ENCODE measurements around the gene ARID1B. TPM values are rescaled to one million over a fixed set of nuclear protein-coding genes. Genes with fewer than 3 reads are reported as not detected.

ARID1B gene
- total and polyA plus RNA-seq, 2 of the 13 experiments (the other 11 are each of a cell fraction or from before 2014, with no cell fraction given), result 20.1 to 32.6 TPM

GRCh38 chr6:156777577-156778453 lies 637 bp downstream of the ARID1B start (continued):
- no peak for TF ChIP-seq RELA (CRISPR knock-in tag; IDR thresholded peaks at IDR 0.05)
- TF ChIP-seq ZBTB20 (CRISPR knock-in tag; IDR thresholded peaks at IDR 0.05; ENCODE audit: borderline replicate concordance, low read depth), result no peak
- no peak for TF ChIP-seq HDAC1 (CRISPR knock-in tag; IDR thresholded peaks at IDR 0.05)
- TF ChIP-seq CREB3 (CRISPR knock-in tag; IDR thresholded peaks at IDR 0.05), result no peak
- no peak for TF ChIP-seq CCDC6 (CRISPR knock-in tag; IDR thresholded peaks at IDR 0.05)
- TF ChIP-seq GRHL1 (CRISPR knock-in tag; conservative IDR thresholded peaks at IDR 0.05), result no peak
- TF ChIP-seq ZNF775 (CRISPR knock-in tag; IDR thresholded peaks at IDR 0.05; ENCODE audit: borderline replicate concordance), result no peak
- no peak for TF ChIP-seq SIN3A (IDR thresholded peaks at IDR 0.05; ENCODE audit: borderline replicate concordance, low read depth, low read length)
- no peak for TF ChIP-seq RARG (CRISPR knock-in tag; IDR thresholded peaks at IDR 0.05; ENCODE audit: low read depth)
- no peak for TF ChIP-seq SKIL (CRISPR knock-in tag; IDR thresholded peaks at IDR 0.05; ENCODE audit: borderline replicate concordance)
- TF ChIP-seq DR1 (CRISPR knock-in tag; IDR thresholded peaks at IDR 0.05), result no peak
- TF ChIP-seq ZNF691 (CRISPR knock-in tag; IDR thresholded peaks at IDR 0.05; ENCODE audit: borderline replicate concordance, low read depth), result 0 out of 2 replicates have a peak, but pooled peaks have one; percentile 49
- no peak for TF ChIP-seq HMG20A (CRISPR knock-in tag; IDR thresholded peaks at IDR 0.05; ENCODE audit: borderline replicate concordance)
- TF ChIP-seq CREBL2 (CRISPR knock-in tag; IDR thresholded peaks at IDR 0.05; ENCODE audit: borderline replicate concordance), result no peak
- TF ChIP-seq CHD4 (IDR thresholded peaks at IDR 0.05; ENCODE audit: borderline replicate concordance, low read length), result no peak
- no peak for TF ChIP-seq REST (IDR thresholded peaks at IDR 0.05; ENCODE audit: borderline replicate concordance in 1 of 2, low read depth in 1 of 2, low read length in 2 of 2)
